GM18498 (cell line): ENCODE results near the gene OR11H7.
"Not testable (repeated sequence)": the region's sequence is repeated elsewhere in the genome, so short reads cannot be mapped to it uniquely, and the experiment has no call there.

Experiments used
- ATAC-seq: cut with Tn5 transposase; IDR thresholded peaks from one replicate; pipeline ENCODE4 v1.9.1; 2021; ENCODE audit warnings: mild to moderate bottlenecking, moderate library complexity; ENCODE audit not compliant: unreplicated experiment

Gene OR11H7

GRCh38 chr14:20228681-20229080 lies at the start of gene OR11H7:
Gene OR11H7 (plus strand): TSS chr14:20228981.
- no peak for ATAC-seq

GRCh38 chr14:20179218-20179617 lies 49.6 kb upstream of the OR11H7 start:
- ATAC-seq, result no peak

GRCh38 chr14:20179880-20180279 lies 48.9 kb upstream of the OR11H7 start:
- ATAC-seq, result no peak

- ATAC-seq, result no peak
These were observed 48.3 kb upstream of the OR11H7 start for GRCh38 chr14:20180486-20180885.

- no peak for ATAC-seq
These were observed 44.6 kb upstream of the OR11H7 start for GRCh38 chr14:20184181-20184580.

- no peak for ATAC-seq
These were observed 38.2 kb upstream of the OR11H7 start, which contains the start of gene OR11G2 for GRCh38 chr14:20190596-20190995. Gene OR11G2 (plus strand): TSS chr14:20190896. CDS start chr14:20197438, 6,542 bp downstream.

GRCh38 chr14:20191396-20191795 lies 37.4 kb upstream of the OR11H7 start:
- no peak for ATAC-seq

GRCh38 chr14:20194101-20194500 lies 34.7 kb upstream of the OR11H7 start:
- ATAC-seq, result no peak

GRCh38 chr14:20195170-20195569 lies 33.6 kb upstream of the OR11H7 start:
- not testable (repeated sequence) for ATAC-seq

- ATAC-seq, result no peak
These were observed 32.9 kb upstream of the OR11H7 start for GRCh38 chr14:20195911-20196310.

GRCh38 chr14:20197459-20197858 lies 31.3 kb upstream of the OR11H7 start:
- ATAC-seq, result no peak

- no peak for ATAC-seq
These were observed 29.8 kb upstream of the OR11H7 start for GRCh38 chr14:20198991-20199390.

- ATAC-seq, result no peak
These were observed 24.1 kb upstream of the OR11H7 start for GRCh38 chr14:20204721-20205120.

GRCh38 chr14:20209595-20209994 lies 19.2 kb upstream of the OR11H7 start:
- no peak for ATAC-seq

- ATAC-seq, result not testable (repeated sequence)
These were observed 16.4 kb upstream of the OR11H7 start for GRCh38 chr14:20212406-20212805.

- no peak for ATAC-seq
These were observed 13.6 kb upstream of the OR11H7 start for GRCh38 chr14:20215196-20215595.

GRCh38 chr14:20219033-20219432 lies 9.7 kb upstream of the OR11H7 start:
- ATAC-seq, result no peak

- no peak for ATAC-seq
These were observed 5.4 kb upstream of the OR11H7 start, which contains the start of gene OR11H6 for GRCh38 chr14:20223410-20223809. Gene OR11H6 (plus strand): TSS chr14:20223710. CDS start chr14:20223710, 0 bp downstream.

- ATAC-seq, result not testable (repeated sequence)
These were observed 6.6 kb downstream of the OR11H7 start for GRCh38 chr14:20235415-20235814.

- no peak for ATAC-seq
These were observed 19.0 kb downstream of the OR11H7 start for GRCh38 chr14:20247646-20248246.

GRCh38 chr14:20262642-20263128 lies 33.9 kb downstream of the OR11H7 start:
- no peak for ATAC-seq

GRCh38 chr14:20264361-20264760 lies 35.6 kb downstream of the OR11H7 start:
- ATAC-seq, result not testable (repeated sequence)

- ATAC-seq, result no peak
These were observed 45.3 kb downstream of the OR11H7 start for GRCh38 chr14:20274062-20274461.
